ENCODE results near the gene TCEAL5.
"Not testable (repeated sequence)": the region's sequence is repeated elsewhere in the genome, so short reads cannot be mapped to it uniquely, and the experiment has no call there.

Gene TCEAL5

GRCh38 chrX:103276581-103277002 is at the start of gene TCEAL5:
Gene TCEAL5 (minus strand): TSS chrX:103276750. CDS start chrX:103274563, 2,187 bp downstream.
- no peak for DNase-seq

GRCh38 chrX:103311399-103311780 is 34.8 kb upstream of the TCEAL5 start:
- DNase-seq = no peak

- DNase-seq = peak; percentile 47
Observed at GRCh38 chrX:103310555-103311398, 34.2 kb upstream of the TCEAL5 start, which contains the start of gene BEX2. Gene BEX2 (minus strand): TSS chrX:103310990. CDS start chrX:103309976, 1,014 bp downstream.

GRCh38 chrX:103309860-103310554 is 33.5 kb upstream of the TCEAL5 start:
- DNase-seq = no peak

GRCh38 chrX:103305666-103306065 is 29.1 kb upstream of the TCEAL5 start:
- DNase-seq = not testable (repeated sequence)

- no peak for DNase-seq
Observed at GRCh38 chrX:103304705-103305104, 28.2 kb upstream of the TCEAL5 start.

- DNase-seq = no peak
Observed at GRCh38 chrX:103293118-103293517, 16.6 kb upstream of the TCEAL5 start.

- DNase-seq = no peak
Observed at GRCh38 chrX:103279624-103280023, 3.1 kb upstream of the TCEAL5 start.

- no peak for DNase-seq
Observed at GRCh38 chrX:103275947-103276567, 493 bp downstream of the TCEAL5 start.

- no peak for DNase-seq
Observed at GRCh38 chrX:103274284-103274683, 2.3 kb downstream of the TCEAL5 start.

GRCh38 chrX:103258275-103258674 is 18.3 kb downstream of the TCEAL5 start:
- DNase-seq = no peak

GRCh38 chrX:103256651-103257050 is 19.9 kb downstream of the TCEAL5 start:
- no peak for DNase-seq

- peak; percentile 83 for DNase-seq
Observed at GRCh38 chrX:103254921-103255493, 21.5 kb downstream of the TCEAL5 start, which contains the start of gene TCEAL8. Gene TCEAL8 (minus strand): TSS chrX:103255155. CDS start chrX:103253979, 1,176 bp downstream.

- peak; percentile 12 for DNase-seq
Observed at GRCh38 chrX:103254171-103254824, 22.3 kb downstream of the TCEAL5 start.

- peak; percentile 64 for DNase-seq
Observed at GRCh38 chrX:103253608-103254007, 22.9 kb downstream of the TCEAL5 start.

GRCh38 chrX:103250977-103251376 is 25.6 kb downstream of the TCEAL5 start:
- no peak for DNase-seq

GRCh38 chrX:103249805-103250204 is 26.7 kb downstream of the TCEAL5 start:
- DNase-seq = no peak

- peak; percentile 55 for DNase-seq
Observed at GRCh38 chrX:103248553-103248952, 28.0 kb downstream of the TCEAL5 start.

- no peak for DNase-seq
Observed at GRCh38 chrX:103240155-103240554, 36.4 kb downstream of the TCEAL5 start.

- no peak for DNase-seq
Observed at GRCh38 chrX:103236296-103236695, 40.3 kb downstream of the TCEAL5 start.

GRCh38 chrX:103235608-103236007 is 40.9 kb downstream of the TCEAL5 start:
- peak; percentile 27 for DNase-seq

- DNase-seq = no peak
Observed at GRCh38 chrX:103234869-103235268, 41.7 kb downstream of the TCEAL5 start.

All from hematopoietic multipotent progenitor cell treated with erythropoietin and hydrocortisone succinate and interleukin-3 and kit ligand, for 8 days (in vitro differentiated cells).